22Rv1 (cell line): ENCODE data around the gene SEPTIN2.

ENCODE experiments used
- CTCF ChIP-seq: fragments of 450-650 bp; IDR thresholded peaks from 2 replicates; pipeline ENCODE4 v1.5.1; 2017; ENCODE audit warnings: mild to moderate bottlenecking
- ZFX ChIP-seq: fragments of 450-650 bp; IDR thresholded peaks from 2 replicates; pipeline ENCODE4 v1.6.1; 2017; ENCODE audit warnings: antibody characterized with exemption, borderline replicate concordance

- TF ChIP-seq CTCF (no peak), ZFX (no peak)
These were observed 19.1 kb downstream of the SEPTIN2 start for GRCh38 chr2:241334813-241335212.
